Neural cell (in vitro differentiated cells): Measurements from ENCODE around the gene COPB2. TPM values are rescaled to one million over a fixed set of nuclear protein-coding genes. Genes with fewer than 3 reads are reported as not detected.

Experiments used
- H2AFZ ChIP-seq: fragments of 200-600, 300-800 bp; sonication (generic), shearing (Covaris generic); 2 replicates; pipeline ENCODE4 v1.6.0; 2014; ENCODE audit warnings: low read depth, mild to moderate bottlenecking, antibody characterized with exemption, low read length, moderate library complexity
- H3F3A ChIP-seq: fragments of 200-600 bp; shearing (Covaris generic); 2 replicates; pipeline ENCODE4 v1.6.1; 2016; ENCODE audit warnings: mild to moderate bottlenecking, moderate library complexity, mixed read lengths, antibody characterized with exemption, low read length; ENCODE audit not compliant: insufficient read depth, poor library complexity, severe bottlenecking
- H3K27ac ChIP-seq: fragments of 200-600, 300-800 bp; sonication (generic), shearing (Covaris generic); 2 replicates; pipeline ENCODE4 v1.5.1; 2014; ENCODE audit warnings: mild to moderate bottlenecking, low read length, moderate library complexity
- H3K27me3 ChIP-seq: fragments of 300-800, 200-600 bp; sonication (generic), shearing (Covaris generic); 2 replicates; pipeline ENCODE4 v1.6.0; 2014; ENCODE audit warnings: mild to moderate bottlenecking, low read depth, low read length, moderate library complexity; ENCODE audit not compliant: insufficient read depth
- H3K36me3 ChIP-seq: fragments of 300-800, 200-600 bp; sonication (generic), shearing (Covaris generic); 2 replicates; pipeline ENCODE4 v1.5.1; 2014; ENCODE audit warnings: mild to moderate bottlenecking, antibody characterized with exemption, low read length, moderate library complexity; ENCODE audit not compliant: insufficient read depth
- H3K4me2 ChIP-seq: fragments of 300-800, 200-600 bp; sonication (generic), shearing (Covaris generic); 2 replicates; pipeline ENCODE4 v1.6.0; 2014; ENCODE audit warnings: mild to moderate bottlenecking, low read length
- H3K4me3 ChIP-seq: fragments of 300-800, 200-600 bp; sonication (generic), shearing (Covaris generic); 2 replicates; pipeline ENCODE4 v1.5.1; 2014; ENCODE audit warnings: mild to moderate bottlenecking, low read length, moderate library complexity
- H3K79me2 ChIP-seq: fragments of 200-600 bp; shearing (Covaris generic); replicated peaks from 2 replicates; pipeline ENCODE4 v1.6.0; 2014; ENCODE audit warnings: mild to moderate bottlenecking, low read length, moderate library complexity; ENCODE audit not compliant: insufficient read depth
- H3K9ac ChIP-seq: fragments of 300-800, 200-600 bp; sonication (generic), shearing (Covaris generic); 2 replicates; pipeline ENCODE4 v1.6.1; 2016; ENCODE audit warnings: mild to moderate bottlenecking, low read length, mixed read lengths
- H3K9me2 ChIP-seq: fragments of 200-600 bp; shearing (Covaris generic); 2 replicates; pipeline ENCODE4 v1.6.1; 2016; ENCODE audit warnings: mild to moderate bottlenecking, low read length, mixed read lengths; ENCODE audit not compliant: insufficient read depth
- H3K9me3 ChIP-seq: fragments of 200-600, 300-800 bp; sonication (generic), shearing (Covaris generic); 2 replicates; pipeline ENCODE4 v1.6.1; 2016; ENCODE audit warnings: mild to moderate bottlenecking, mixed run types, low read length, moderate library complexity, mixed read lengths
- H4K20me1 ChIP-seq: fragments of 200-600 bp; shearing (Covaris generic); 2 replicates; pipeline ENCODE4 v1.6.1; 2016; ENCODE audit warnings: mild to moderate bottlenecking, mixed run types; ENCODE audit not compliant: insufficient read depth
- EP300 ChIP-seq: fragments of 450-650 bp; conservative IDR thresholded peaks from 2 replicates; pipeline ENCODE4 v1.6.1; 2014; ENCODE audit warnings: antibody characterized with exemption, mild to moderate bottlenecking, moderate library complexity; ENCODE audit not compliant: poor library complexity, severe bottlenecking
- EZH2 ChIP-seq: fragments of 200-600, 300-800 bp; shearing (Covaris generic), sonication (generic); IDR thresholded peaks from 2 replicates; pipeline ENCODE4 v1.6.1; 2014; ENCODE audit warnings: antibody characterized with exemption, low read length, borderline replicate concordance, mild to moderate bottlenecking; ENCODE audit not compliant: insufficient read depth, poor library complexity, severe bottlenecking
- MXI1 ChIP-seq: fragments of 450-650 bp; conservative IDR thresholded peaks from 2 replicates; pipeline ENCODE4 v1.6.1; 2014; ENCODE audit warnings: antibody characterized with exemption, mild to moderate bottlenecking; ENCODE audit not compliant: poor library complexity, severe bottlenecking
- POLR2AphosphoS5 ChIP-seq: IDR thresholded peaks from 2 replicates; pipeline ENCODE4 v1.6.1; 2012
- RAD21 ChIP-seq: fragments of 450-650 bp; conservative IDR thresholded peaks from 2 replicates; pipeline ENCODE4 v1.6.1; 2014; ENCODE audit warnings: antibody characterized with exemption, mild to moderate bottlenecking, moderate library complexity
- SMC3 ChIP-seq: fragments of 450-650 bp; conservative IDR thresholded peaks from 2 replicates; pipeline ENCODE4 v1.6.1; 2014; ENCODE audit warnings: antibody characterized with exemption, mild to moderate bottlenecking, moderate library complexity; ENCODE audit not compliant: poor library complexity
- TAF1 ChIP-seq: IDR thresholded peaks from 2 replicates; pipeline ENCODE4 v1.6.1; 2012; ENCODE audit warnings: low read depth
- polyA plus RNA-seq: library from polyadenylated mRNA; depleted of rRNA; stranded (reverse); fragments of >200 nt; gene quantifications from 2 replicates; pipeline ENCODE4 v1.2.3, GENCODE V29; 2014
- TF ChIP-seq, protein P1 (sequence below): IDR thresholded peaks from 2 replicates; pipeline ENCODE4 v1.6.1; 2012; ENCODE audit warnings: borderline replicate concordance
- TF ChIP-seq, protein P2 (sequence below): fragments of 450-650 bp; IDR thresholded peaks from 2 replicates; pipeline ENCODE4 v1.5.1; 2014; ENCODE audit warnings: antibody characterized with exemption, mild to moderate bottlenecking, moderate library complexity; ENCODE audit not compliant: poor library complexity, severe bottlenecking

COPB2 gene
- polyA plus RNA-seq, 1 donor from 2014 or later = 63.5 TPM

DNA sequence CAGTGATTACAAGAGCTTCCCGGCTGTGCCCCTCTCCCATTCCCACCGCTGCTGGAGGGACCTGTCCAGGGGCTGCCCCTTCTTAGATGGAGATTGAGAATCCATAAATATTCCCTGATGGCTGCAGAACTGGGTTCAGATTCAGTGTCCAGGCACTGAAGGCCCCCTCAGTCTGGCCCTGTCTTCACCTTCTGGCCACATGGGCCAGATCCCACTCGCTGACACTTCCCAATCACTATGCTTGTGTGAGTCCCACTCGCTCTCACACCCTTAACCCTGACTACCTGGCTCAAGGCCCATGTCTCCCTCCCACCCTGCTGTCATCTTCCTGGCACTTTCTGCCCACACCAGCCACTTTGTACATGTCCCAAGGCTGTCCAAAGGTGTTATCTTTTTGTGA is 61.1 kb downstream of the COPB2 start:
- Histone ChIP-seq H3K79me2 (no peaks in the 10 kb centered on the region), H3K4me3 (no peak overlapping the region), H3K36me3 (no peaks in the 10 kb centered on the region), H3K9ac (no peak overlapping the region), H3K4me2 (no peak overlapping the region), H3K9me3 (no peaks in the 10 kb centered on the region), H3F3A (no peaks in the 10 kb centered on the region), H4K20me1 (no peaks in the 10 kb centered on the region), H2AFZ (no peak overlapping the region), H3K27me3 (peaks cover 22% of the 10 kb centered on the region), H3K9me2 (no peaks in the 10 kb centered on the region), H3K27ac (no peak overlapping the region)
- TF ChIP-seq EZH2 = no peak
- TF ChIP-seq, protein P1, sequence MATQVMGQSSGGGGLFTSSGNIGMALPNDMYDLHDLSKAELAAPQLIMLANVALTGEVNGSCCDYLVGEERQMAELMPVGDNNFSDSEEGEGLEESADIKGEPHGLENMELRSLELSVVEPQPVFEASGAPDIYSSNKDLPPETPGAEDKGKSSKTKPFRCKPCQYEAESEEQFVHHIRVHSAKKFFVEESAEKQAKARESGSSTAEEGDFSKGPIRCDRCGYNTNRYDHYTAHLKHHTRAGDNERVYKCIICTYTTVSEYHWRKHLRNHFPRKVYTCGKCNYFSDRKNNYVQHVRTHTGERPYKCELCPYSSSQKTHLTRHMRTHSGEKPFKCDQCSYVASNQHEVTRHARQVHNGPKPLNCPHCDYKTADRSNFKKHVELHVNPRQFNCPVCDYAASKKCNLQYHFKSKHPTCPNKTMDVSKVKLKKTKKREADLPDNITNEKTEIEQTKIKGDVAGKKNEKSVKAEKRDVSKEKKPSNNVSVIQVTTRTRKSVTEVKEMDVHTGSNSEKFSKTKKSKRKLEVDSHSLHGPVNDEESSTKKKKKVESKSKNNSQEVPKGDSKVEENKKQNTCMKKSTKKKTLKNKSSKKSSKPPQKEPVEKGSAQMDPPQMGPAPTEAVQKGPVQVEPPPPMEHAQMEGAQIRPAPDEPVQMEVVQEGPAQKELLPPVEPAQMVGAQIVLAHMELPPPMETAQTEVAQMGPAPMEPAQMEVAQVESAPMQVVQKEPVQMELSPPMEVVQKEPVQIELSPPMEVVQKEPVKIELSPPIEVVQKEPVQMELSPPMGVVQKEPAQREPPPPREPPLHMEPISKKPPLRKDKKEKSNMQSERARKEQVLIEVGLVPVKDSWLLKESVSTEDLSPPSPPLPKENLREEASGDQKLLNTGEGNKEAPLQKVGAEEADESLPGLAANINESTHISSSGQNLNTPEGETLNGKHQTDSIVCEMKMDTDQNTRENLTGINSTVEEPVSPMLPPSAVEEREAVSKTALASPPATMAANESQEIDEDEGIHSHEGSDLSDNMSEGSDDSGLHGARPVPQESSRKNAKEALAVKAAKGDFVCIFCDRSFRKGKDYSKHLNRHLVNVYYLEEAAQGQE = no peak
- TF ChIP-seq POLR2AphosphoS5 = no peak
- no peak for TF ChIP-seq SMC3
- TF ChIP-seq RAD21 = no peak
- TF ChIP-seq, protein P2, sequence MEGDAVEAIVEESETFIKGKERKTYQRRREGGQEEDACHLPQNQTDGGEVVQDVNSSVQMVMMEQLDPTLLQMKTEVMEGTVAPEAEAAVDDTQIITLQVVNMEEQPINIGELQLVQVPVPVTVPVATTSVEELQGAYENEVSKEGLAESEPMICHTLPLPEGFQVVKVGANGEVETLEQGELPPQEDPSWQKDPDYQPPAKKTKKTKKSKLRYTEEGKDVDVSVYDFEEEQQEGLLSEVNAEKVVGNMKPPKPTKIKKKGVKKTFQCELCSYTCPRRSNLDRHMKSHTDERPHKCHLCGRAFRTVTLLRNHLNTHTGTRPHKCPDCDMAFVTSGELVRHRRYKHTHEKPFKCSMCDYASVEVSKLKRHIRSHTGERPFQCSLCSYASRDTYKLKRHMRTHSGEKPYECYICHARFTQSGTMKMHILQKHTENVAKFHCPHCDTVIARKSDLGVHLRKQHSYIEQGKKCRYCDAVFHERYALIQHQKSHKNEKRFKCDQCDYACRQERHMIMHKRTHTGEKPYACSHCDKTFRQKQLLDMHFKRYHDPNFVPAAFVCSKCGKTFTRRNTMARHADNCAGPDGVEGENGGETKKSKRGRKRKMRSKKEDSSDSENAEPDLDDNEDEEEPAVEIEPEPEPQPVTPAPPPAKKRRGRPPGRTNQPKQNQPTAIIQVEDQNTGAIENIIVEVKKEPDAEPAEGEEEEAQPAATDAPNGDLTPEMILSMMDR = no peak
- no peak for TF ChIP-seq TAF1
- TF ChIP-seq EP300 = no peak
- no peak for TF ChIP-seq MXI1

- Histone ChIP-seq H3F3A (no peaks in the 10 kb centered on the region), H3K4me2 (no peak overlapping the region), H3K9ac (no peak overlapping the region), H3K4me3 (no peak overlapping the region), H3K36me3 (no peaks in the 10 kb centered on the region), H2AFZ (no peak overlapping the region), H3K9me3 (no peaks in the 10 kb centered on the region), H3K79me2 (no peaks in the 10 kb centered on the region), H3K9me2 (no peaks in the 10 kb centered on the region), H4K20me1 (no peaks in the 10 kb centered on the region), H3K27me3 (peaks cover 22% of the 10 kb centered on the region), H3K27ac (no peak overlapping the region)
- TF ChIP-seq, protein P1 = no peak
- TF ChIP-seq POLR2AphosphoS5 (no peak), EZH2 (no peak), SMC3 (no peak), TAF1 (no peak), MXI1 (no peak), EP300 (no peak), RAD21 (no peak)
- TF ChIP-seq, protein P2 = no peak
These were observed 61.6 kb downstream of the COPB2 start for GRCh38 chr3:139327861-139328260.
